HG03457 (cell line): ENCODE measurements around the gene KRTAP5-5.
"Not testable (repeated sequence)": the region's sequence is repeated elsewhere in the genome, so short reads cannot be mapped to it uniquely, and the experiment has no call there.

Source experiments
- ATAC-seq: cut with Tn5 transposase; IDR thresholded peaks from one replicate; pipeline ENCODE4 v1.9.1; 2021; ENCODE audit warnings: moderate number of reproducible peaks; ENCODE audit not compliant: unreplicated experiment

The KRTAP5-5 gene

GRCh38 chr11:1640076-1640946 lies 10.7 kb downstream of the KRTAP5-5 start:
- ATAC-seq, result no peak

DNA sequence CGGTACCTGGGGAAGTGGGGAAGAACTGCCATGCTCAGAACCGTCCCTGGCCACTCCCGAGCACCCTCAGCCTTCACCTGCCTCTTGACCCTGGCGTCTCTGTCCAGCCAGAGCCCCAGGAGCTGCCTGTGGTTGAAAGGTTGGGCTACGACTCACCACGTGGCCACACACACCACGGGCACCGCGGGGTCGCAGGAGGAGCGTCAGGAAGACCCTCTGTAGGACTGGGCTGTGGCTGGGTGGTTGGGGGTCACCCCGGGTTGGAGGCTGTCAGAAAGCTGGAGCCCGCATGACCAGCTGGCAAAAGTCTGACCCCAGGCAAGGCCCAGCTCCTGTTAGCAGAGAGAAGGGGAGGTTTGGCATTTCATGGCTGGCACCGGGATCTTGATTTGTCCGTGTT lies 11.5 kb downstream of the KRTAP5-5 start:
- no peak for ATAC-seq

- ATAC-seq, result no peak
These were observed 12.9 kb downstream of the KRTAP5-5 start for GRCh38 chr11:1642288-1643145.

DNA sequence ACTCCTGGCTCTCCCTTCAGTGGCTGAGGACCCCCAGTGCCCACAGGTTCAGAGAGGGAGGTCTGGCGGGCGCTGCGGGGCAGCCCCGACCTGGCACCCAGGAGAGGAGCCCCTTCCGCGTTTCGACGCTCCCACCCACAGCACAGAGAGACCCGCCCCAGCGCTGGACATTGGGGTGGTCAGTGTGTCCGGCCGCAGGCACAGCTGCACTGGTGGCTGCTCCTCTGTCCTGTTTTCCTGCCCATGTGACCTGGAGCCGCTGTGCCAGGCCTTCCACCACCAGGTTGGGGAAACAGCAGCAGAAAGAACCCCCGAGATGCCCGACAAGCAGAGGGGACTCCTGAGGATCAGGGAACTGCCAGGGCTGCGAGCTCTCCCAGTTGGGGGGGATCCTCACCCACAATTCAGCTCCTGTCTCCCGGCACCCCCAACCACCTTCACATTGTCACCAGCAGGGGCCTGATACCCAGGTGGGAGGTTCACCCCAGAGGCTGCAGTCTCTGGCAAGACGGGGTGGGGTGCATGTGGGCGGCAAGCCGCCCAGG lies 13.6 kb downstream of the KRTAP5-5 start:
- ATAC-seq, result no peak

GRCh38 chr11:1644601-1645356 lies 15.2 kb downstream of the KRTAP5-5 start:
- ATAC-seq, result no peak

DNA sequence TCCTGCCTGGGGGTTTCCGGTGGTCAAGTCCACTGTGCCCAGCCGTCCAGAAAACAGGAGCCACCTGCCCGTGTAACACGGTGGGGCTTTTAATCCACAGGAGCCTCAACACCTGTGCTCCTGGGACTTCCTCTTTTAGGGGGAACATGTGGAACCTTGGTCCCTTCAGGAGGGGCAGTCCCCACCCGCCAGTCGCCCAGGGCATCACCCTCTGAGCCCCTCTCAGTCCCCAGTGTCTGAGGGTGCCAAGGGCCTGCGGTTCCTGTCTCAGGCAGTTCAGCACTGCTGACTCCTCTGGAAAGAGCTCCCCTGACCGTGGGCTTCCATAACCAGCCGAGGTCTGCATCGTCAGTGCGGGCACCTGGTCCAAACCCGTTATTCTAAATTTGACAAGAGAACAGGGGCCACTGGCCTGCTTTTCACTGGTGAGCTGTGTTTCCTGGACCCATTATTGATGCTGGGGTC lies 15.8 kb downstream of the KRTAP5-5 start:
- ATAC-seq, result no peak

- not testable (repeated sequence) for ATAC-seq
These were observed 17.0 kb downstream of the KRTAP5-5 start for GRCh38 chr11:1646540-1646939.

GRCh38 chr11:1647901-1648652 lies 18.5 kb downstream of the KRTAP5-5 start:
- no peak for ATAC-seq

GRCh38 chr11:1648653-1649420 lies 19.3 kb downstream of the KRTAP5-5 start:
- ATAC-seq, result no peak

DNA sequence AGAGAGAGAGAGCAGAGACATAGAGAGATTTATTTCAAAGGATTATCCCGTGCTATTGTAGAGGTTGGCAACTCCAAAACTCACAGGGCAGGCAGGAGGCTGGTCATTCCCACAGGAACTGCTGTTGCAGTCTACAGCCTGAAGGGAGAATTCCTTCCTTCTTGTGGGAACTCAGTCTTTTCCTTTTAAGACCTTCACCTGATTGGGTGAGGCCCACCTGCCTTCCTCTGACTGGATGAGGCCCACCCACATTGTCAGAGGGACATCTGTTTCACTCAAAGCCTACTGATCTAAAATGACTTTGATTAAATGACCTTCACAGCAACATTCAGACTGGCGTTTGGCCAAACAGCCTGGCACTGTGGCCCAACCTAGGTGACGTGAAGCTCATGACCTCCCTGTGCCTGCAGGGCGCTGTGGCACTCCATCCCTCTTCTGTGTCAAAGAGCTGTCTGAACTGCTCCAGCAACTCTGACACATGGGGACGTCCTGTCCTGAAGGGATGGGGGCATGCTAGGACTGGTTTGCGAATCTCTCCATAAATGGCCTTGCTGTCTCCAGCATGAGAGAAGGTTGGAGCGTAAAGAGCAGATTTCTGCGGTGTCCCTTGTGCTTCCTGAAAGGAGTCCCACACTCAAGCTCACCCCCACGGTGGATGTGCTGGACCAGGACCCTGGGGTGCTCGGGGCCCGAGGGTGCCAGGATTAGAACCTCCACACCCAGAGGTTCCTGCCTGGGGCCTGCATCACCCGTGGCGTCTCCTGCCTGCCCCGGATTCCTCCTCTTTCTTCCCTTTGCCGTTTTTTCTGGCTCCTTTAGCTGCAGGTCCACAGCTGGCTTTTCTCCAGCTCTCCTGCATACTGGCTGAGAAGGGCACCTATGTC lies 20.7 kb downstream of the KRTAP5-5 start:
- no peak for ATAC-seq

GRCh38 chr11:1650918-1651262 lies 21.3 kb downstream of the KRTAP5-5 start:
- no peak for ATAC-seq

DNA sequence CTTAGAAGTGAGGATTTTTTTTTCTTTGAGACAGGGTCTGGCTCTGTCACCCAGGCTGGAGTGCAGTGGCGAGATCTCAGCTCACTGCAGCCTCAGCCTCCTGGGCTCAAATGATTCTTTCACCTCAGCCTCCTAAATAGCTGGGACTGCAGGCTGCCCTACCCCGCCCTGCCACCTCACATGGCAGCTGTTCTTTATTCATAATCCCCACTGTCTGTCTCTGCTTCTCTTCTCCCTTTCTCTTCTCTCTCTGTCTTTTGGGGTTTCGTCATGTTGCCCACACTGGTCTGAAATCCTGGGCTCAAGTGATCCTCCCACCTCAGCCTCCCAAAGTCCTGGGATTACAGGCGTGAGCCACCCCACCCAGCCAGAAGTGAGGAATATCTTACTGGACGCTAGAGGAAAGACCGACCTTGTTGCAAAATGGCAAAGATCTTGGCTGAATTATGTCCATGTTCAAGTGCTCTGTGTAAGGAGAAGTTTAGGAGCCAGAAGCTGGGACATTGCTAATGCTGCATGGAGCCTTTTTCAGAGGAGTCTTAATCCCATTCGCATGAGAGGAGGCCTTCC lies 21.9 kb downstream of the KRTAP5-5 start:
- no peak for ATAC-seq

DNA sequence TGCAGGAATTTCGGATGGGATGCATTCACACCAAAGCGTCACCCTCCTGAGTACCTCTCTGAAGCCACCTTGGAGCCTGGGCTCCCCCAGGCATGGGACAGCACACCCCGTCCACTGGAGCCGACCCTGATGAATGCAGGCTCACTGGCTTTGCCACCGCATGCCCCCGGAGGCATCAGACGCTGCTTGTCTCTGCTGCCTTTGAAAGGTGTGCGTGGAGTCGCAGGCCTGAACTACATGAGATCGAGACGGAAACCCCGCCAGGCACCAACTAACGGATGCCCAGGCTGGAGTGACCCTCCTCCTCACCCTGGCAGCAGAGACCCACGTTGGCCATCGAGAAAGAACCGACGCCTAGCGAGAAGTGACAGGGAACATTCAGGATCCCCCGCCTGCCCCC lies 22.5 kb downstream of the KRTAP5-5 start:
- ATAC-seq, result no peak

DNA sequence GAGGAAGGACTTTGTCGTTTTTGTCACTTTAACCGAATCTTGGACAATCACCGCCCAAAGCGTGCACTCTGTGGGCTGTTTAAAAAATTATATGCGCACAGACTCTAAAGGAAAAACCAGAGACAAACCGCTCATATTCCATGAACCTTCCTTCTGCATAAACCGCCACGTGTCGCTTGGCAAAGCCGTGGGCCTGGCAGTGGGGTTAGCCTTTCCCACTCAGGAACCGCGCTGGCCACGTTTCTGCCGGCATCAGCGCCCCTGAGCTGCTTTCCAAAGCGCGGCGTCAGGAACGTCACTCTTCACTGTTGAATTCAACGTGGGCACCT lies 22.8 kb downstream of the KRTAP5-5 start:
- ATAC-seq, result no peak

GRCh38 chr11:1652771-1653540 lies 23.4 kb downstream of the KRTAP5-5 start:
- ATAC-seq, result no peak

GRCh38 chr11:1653541-1654387 lies 24.2 kb downstream of the KRTAP5-5 start:
- no peak for ATAC-seq
